Heart left ventricle (tissue), 13 donors: Measurements from ENCODE around the gene EIF4B.

Experiments used
- CTCF ChIP-seq, 12 donors: fragments of 200-600 bp; sonication (generic) in 4 of 12; IDR thresholded peaks; one replicate each; pipeline versions ENCODE4 v1.5.0 to v1.8.0; 2018 to 2022; ENCODE audit warnings: antibody characterized with exemption in 12 of 12, mild to moderate bottlenecking in 5 of 12
- POLR2A ChIP-seq, 2 donors: fragments of 450-650 bp; IDR thresholded peaks; one replicate each; pipeline ENCODE4 v1.6.1; 2017; ENCODE audit warnings: antibody characterized with exemption in 2 of 2, mild to moderate bottlenecking in 2 of 2, moderate library complexity in 2 of 2
- donor health status: ischemic (EF 13 %, LVEDD 7.1; RV severe dilation, severe dysfunction).
- donor health status: DM: no; HTN: yes; CAD: no.
- donor health status: DM: no; HTN: no; CAD: no.
- donor health status: ischemic (EF 25% LVEDD 6.9; RV normal size, moderate dysfunction).
- donor health status: ischemic (EF 25% LVEDD 5.7; RV mildly dilated, moderate dysfunction).
- donor health status: ischemic (EF 35%, LVEDD 5.7; RV mildly dilated, moderate dysfunction).
- donor health status: nonischemic (EF 11% LVEDD 7.7; RV severe dilation, severe dysfunction).
- donor health status: DM: yes; HTN: yes; CAD: no.
- donor health status: PGD.
- donor health status: ischemic (EF 29% LVEDD 5.4; RV normal size, mild dysfunction).
- donor health status: nonischemic (EF 23%, LVEDD 6.1; RV moderate dilation, normal function).

- TF ChIP-seq POLR2A (IDR thresholded peaks at IDR 0.05) (no peak), CTCF (IDR thresholded peaks at IDR 0.05) (no peak)
Observed at GRCh38 chr12:53042607-53043454, 36.6 kb downstream of the EIF4B start.
